ENCODE data around the gene MDFIC2.

DNA sequence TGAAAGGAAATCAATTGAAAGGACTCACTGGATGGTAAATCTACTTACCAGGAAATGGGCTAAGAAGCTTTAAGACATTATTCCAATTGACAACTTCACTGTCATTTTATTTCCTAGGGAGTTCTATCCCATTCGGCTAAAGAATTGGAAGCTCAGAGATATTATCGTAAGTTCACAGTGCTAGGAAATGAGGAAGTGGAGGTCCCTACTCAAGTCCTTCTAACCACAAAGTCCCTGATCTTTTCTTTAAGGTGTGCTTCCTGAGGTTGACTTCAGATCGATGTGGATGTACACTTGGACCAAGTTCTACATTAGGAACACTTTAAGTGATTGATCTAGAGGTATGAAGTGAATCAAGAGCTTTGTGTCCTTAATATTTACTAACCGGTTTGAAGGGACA is 63.6 kb downstream of the MDFIC2 start:
- TF ChIP-seq, protein P1, sequence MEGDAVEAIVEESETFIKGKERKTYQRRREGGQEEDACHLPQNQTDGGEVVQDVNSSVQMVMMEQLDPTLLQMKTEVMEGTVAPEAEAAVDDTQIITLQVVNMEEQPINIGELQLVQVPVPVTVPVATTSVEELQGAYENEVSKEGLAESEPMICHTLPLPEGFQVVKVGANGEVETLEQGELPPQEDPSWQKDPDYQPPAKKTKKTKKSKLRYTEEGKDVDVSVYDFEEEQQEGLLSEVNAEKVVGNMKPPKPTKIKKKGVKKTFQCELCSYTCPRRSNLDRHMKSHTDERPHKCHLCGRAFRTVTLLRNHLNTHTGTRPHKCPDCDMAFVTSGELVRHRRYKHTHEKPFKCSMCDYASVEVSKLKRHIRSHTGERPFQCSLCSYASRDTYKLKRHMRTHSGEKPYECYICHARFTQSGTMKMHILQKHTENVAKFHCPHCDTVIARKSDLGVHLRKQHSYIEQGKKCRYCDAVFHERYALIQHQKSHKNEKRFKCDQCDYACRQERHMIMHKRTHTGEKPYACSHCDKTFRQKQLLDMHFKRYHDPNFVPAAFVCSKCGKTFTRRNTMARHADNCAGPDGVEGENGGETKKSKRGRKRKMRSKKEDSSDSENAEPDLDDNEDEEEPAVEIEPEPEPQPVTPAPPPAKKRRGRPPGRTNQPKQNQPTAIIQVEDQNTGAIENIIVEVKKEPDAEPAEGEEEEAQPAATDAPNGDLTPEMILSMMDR (IDR thresholded peaks at IDR 0.05; ENCODE audit: low read depth, low read length, missing input control): no peak
- TF ChIP-seq GABPA (IDR thresholded peaks at IDR 0.05 in 1 of 2, conservative IDR thresholded peaks at IDR 0.05 in 1 of 2) (no peak), YY1 (IDR thresholded peaks at IDR 0.05) (no peak), TAF1 (conservative IDR thresholded peaks at IDR 0.05) (no peak), NR2F2 (IDR thresholded peaks at IDR 0.05) (no peak), ZBTB33 (IDR thresholded peaks at IDR 0.05) (no peak), FOXA1 (IDR thresholded peaks at IDR 0.05) (no peak)
